Left lobe of liver (tissue), 2 donors: Measurements from ENCODE around the gene KIF26B. TPM values are rescaled to one million over a fixed set of nuclear protein-coding genes. Genes with fewer than 3 reads are reported as not detected.

Source experiments
- ATAC-seq: fragments of 200-7000 bp; cut with Tn5 transposase; one replicate; pipeline ENCODE4 v1.9.1; 2020; ENCODE audit warnings: mild to moderate bottlenecking, moderate library complexity
- DNase-seq: peaks from one replicate; pipeline ENCODE4 v3.0.0-alpha.2; 2020; ENCODE audit warnings: low spot score
- total RNA-seq: library from RNA; stranded (reverse); gene quantifications from one replicate; pipeline ENCODE4 v1.2.1, GENCODE V29; 2021
- donor health status: DM: no; HTN: no; CAD: no; lungs with moderate emphysema.
- donor health status: DM: no; HTN: yes; CAD: no.

The KIF26B gene
- total RNA-seq, 1 donor from 2014 or later, result 0.35 TPM

DNA sequence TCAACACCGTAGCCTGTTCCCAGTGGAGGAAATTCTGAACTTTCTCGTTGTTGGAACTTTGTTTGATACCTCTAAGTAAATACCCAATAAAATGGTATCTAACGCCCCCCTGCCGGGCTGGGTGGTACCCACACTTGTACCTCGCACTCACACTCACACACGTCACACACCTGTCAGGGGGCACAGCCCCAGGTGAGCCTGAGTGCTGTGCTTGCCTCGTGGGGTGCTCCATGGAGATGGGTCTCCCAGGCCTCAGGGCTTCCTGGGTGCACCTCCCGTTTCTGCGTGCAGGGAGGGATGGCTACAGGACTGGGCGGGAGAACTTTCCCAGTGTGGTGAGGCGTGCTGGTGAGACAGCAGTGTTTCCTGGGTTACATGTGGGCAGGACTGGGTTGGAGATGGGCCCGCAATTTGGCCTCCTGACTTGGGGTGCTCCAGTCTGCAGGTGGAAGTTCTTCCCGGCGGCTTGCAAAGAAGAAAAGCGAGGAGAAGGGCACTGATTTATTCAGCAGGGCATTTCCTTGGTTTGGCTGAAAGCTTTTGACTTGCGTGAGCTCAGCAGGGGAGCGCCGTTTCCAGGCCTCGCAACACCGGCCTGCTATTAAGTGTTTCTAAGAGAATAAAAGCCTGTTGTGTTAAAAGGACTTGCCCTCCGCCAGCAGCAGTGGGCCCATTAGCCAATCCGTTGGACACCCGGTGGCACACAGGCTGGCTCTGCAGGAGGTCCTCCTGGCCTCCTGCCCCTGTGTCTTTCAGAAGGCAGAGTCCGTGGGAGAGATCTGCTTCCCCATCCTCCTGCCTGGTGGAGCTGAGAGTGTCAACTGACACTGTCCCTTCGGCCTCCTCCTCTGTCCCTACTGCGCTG, 79.7 kb downstream of the KIF26B start:
- DNase-seq, result no peak

DNA sequence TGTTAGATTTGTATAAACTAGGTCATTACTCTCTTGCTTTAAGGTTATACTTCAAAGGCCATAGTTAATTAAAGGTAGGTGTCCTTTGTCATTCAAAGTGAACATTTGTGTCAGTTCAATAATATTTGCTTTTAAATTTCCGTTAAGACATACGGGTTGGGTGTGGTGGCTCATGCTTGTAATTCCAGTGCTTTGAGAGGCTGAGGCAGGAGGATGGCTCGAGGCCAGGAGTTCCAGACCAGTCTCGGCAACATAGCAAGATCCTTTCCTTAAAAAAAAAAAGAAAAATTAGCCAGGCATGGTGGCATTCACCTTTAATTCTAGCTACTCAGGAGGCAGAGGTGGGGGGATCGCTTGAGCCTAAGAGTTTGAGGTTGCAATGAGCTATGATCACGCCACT, 80.4 kb downstream of the KIF26B start:
- DNase-seq (no peak), ATAC-seq (no peak)

More for the DNA sequence above, 79.7 kb downstream of the KIF26B start:
- ATAC-seq, result no peak

DNA sequence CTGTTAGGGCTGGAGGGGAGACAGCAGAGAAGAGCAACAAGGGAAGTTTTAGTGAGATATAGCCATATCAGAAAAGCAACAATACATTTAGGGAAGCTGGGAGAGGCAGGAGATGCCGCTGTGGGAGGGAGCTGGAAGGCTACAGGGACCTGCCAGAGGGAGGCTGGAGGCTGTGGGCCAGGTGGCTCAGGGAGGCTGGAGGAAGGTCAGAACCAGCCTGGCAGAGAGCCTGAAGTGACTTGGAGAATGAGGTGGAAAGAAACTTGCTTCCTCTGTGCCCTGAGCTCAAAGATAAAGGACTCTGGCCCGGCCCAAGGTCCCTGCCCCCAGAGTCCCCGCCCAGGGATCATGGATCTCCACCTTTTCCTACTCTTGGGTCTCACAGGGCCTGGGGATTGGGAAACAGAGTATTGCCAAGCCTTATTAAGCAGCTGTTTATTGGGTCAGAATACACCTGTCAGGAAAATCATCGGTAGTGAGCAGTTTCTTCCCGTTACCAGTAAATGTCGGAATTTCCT, 85.9 kb downstream of the KIF26B start:
- no peak for ATAC-seq
- peak; percentile 33 for DNase-seq

- ATAC-seq, result no peak
- no peak for DNase-seq
These were observed 86.8 kb downstream of the KIF26B start for GRCh38 chr1:245241526-245242130.

DNA sequence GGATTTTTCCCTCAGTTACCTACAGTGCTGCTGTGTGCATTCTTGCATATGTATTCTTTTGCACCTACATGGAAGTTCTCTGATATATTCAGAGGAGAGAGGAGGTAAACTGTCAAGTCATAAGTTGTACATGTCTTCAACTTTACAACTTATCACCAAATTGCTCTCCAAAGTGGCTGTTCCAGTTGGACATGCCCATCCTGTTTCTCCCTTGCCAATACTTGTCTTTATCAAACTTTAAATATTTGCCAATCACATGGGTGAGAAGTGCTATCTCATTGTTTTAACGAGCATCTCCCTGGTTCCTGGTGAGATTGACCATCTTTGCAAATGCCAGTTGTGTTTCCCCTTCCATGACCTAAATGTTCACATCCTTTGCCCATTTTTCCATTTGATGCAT, 88.2 kb downstream of the KIF26B start:
- no peak for ATAC-seq
- DNase-seq, result no peak

DNA sequence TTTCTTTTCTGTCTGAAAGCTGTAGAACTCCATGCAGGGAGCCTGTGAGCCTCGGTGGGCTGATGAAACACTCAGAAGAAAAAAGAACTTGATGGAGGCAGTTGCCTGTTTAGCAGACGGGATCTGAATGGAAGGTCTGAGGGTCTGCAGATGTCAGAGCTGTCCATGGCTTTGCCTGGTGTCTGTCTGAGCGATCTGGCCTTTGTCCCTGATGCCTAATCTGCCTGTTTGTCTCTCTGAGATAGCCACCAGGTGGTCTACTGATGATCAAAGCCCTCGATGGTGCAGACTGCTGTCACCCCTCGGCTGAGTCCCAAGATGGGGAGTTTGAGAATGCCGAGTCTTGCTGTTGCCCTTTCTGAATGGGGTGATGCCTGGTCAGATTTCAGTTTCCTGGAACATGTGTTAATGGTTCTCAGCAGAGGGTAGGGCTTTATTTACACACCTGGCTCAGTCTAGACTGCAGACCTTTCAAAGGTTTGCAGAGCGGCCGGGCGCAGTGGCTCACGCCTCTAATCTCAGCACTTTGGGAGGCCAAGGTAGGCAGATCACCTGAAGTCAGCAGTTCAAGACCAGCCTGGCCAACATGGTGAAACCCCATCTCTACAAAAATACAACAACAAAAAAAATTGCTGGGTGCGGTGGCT, 90.4 kb downstream of the KIF26B start:
- DNase-seq (peak; percentile 38), ATAC-seq (no peak)

DNA sequence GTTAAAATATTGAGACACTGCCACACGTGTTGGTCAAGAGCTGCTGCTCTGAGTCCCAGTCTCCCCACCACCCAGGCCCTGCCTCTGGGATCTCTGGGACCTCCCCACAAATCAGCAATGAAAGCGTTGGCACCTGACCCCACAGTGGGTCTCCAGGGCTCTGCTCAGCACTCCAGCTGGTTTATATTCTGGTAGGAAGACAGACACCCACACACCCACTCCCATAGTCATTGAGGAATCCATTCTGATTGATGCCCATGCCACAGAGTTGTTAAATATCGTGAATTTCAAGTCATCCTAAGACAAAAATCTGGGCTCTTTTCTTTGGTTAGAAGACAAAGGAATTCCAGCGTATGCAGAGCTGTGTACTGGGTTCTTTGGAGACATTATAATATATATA, 91.6 kb downstream of the KIF26B start:
- ATAC-seq (no peak), DNase-seq (no peak)

GRCh38 chr1:245247356-245247755, 92.6 kb downstream of the KIF26B start:
- ATAC-seq (no peak), DNase-seq (no peak)

GRCh38 chr1:245247801-245248200, 93.0 kb downstream of the KIF26B start:
- peak; percentile 14 for DNase-seq
- no peak for ATAC-seq

GRCh38 chr1:245248231-245248731, 93.5 kb downstream of the KIF26B start:
- no peak for ATAC-seq
- DNase-seq, result no peak

DNA sequence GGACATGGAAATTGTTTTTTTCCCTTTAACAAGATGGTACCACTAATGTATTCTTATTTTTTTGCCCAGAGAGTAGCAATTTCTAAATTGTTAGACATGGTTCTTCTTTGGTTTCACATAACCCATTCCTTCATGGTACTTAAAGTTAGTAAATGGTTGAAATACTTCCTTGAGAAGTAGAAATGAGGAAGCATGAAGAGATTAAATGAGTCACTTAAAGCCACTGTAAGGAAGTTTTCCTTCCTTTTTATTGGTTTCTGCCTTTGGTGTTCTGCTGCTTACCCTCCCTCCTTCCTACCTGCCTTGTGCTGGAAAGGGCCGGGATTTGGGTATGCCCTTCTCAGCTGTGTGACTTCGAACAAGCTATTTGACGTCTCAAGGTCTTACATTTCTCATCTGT, 101.0 kb downstream of the KIF26B start:
- ATAC-seq (no peak), DNase-seq (no peak)

DNA sequence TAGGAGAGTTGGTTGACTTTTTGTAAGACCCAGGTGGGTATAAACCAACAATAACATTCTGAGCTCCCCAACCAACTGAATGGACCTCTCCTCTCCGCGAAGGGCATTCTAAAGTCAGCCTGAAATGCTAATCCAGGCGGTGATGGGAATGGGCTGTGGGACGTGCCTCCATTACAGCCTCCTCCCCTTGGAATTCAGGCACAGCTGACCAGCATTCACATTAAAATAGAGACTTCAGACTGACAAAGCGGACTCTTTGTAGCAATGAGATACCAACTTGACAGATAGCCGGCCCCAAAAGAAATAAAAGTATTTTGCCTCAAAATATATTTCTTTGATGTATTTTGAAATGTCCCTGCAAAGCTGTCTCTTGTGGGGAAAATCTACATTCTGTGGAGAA, 101.7 kb downstream of the KIF26B start:
- ATAC-seq, result no peak
- DNase-seq, result no peak

DNA sequence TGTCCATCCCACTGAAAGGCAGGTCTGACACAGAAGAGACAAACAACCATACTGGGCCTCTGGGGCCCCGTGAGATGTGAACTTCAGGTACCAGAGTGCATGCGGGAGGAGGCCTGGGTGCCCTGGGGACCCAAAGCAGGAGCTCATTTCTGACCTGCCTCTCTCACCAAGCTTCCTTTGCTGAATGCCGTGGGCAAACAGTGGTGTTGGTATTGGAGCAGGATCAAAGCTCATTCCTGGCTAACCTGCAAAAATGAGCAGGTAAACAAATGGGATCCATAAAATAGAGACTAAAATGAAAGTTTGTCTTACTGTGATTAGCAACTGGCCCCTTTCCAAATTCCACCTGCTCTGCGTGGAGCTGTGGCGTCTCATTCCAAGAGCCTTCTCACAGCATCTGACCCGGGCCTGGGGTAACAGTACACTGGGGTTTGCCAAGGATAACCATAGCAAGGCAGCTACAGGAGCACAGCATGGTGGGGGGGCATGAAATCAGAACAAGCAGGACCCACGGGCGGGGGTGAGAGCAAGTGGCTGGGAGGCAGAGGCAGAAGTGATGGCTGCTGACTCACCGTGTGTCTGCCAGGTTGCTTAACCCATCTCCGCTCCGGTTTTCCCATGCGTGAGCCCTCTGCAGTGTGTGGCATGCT, 103.6 kb downstream of the KIF26B start:
- peak; percentile 84 for ATAC-seq
- no peak for DNase-seq

DNA sequence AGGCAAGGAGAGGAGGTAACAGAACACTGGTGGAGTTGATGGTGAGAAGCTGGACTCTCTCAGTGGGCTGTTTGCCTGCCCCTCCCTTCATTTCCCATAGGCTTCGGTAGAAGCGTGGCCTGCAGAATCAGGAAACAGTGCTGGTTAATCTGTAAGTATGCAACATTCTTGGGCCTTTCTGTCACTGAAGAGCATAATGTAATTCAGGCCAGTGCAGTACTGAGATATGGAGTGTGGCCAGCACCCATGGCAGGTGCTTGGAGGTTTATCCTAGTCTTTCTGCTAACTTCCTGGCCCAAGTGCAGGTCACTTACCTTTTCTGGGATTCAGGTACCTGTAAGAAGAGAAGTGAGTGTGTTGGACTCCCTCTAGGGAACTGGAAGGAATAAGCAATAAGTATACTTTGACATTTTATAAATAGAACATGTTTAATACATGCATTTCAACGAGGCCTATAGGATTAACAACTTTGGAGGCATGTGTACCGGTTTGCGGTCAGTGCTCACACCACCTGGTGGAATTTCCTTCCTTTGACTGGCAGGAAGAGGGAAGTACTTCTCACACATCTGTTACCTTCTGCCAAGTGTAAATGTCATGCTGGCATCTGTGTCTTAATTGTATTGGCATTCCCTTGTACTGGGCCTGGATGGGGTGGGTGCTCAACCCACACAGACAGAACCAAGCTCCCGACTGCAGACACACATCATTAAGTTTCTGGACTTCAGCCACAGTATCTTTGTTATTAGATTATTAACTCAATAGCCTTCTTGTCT, 105.5 kb downstream of the KIF26B start:
- DNase-seq, result no peak

DNA sequence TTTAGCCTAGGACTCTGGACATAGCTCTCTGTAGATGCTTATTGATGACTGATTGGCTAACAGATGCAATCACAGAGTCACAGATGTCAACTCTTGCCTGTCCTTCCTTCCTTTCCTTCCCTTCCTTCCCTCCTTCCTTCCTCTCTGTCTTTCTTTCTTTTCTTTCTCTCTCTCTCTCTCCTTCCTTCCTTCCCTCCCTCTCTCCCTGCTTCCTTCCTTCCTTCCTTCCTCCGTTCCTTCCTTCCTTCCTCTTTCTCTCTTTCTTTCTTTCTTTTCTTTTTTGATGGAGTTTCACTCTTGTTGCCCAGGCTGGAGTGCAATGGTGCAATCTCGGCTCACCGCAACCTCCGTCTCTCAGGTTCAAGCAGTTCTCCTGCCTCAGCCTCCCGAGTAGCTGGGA, 106.1 kb downstream of the KIF26B start:
- ATAC-seq (no peak), DNase-seq (no peak)

More for the DNA sequence above, 105.5 kb downstream of the KIF26B start:
- no peak for ATAC-seq

GRCh38 chr1:245261786-245262185, 107.0 kb downstream of the KIF26B start:
- ATAC-seq (no peak), DNase-seq (no peak)

DNA sequence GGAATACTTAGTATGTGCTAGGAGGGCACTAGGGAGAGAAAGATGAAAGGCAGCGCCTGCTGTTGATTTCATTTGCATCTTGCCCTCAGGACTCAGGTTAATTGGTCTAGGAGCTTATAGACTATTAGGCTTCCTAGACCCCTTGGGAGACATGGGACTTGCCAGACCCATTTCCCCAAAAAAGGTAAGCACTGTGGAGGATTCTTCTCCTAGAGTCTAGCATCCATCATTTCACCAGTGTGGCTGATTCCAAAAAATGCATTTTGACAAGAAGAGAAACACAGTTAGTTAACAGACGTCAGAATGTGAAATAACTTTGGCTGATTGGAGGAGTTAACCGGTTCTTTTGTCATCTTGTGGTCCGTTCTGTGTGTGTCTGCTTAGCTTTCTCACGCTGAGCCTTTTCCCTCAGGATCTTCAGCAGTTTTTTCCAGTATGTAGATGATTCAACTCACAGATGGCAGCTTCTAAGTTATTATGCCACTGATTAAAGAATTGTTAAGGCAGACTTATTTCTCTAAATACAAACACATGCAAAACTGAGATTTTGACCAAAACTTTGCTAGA, 108.8 kb downstream of the KIF26B start:
- ATAC-seq, result no peak

GRCh38 chr1:245264226-245264625, 109.4 kb downstream of the KIF26B start:
- ATAC-seq (no peak), DNase-seq (no peak)

More for the DNA sequence above, 108.8 kb downstream of the KIF26B start:
- DNase-seq, result no peak

DNA sequence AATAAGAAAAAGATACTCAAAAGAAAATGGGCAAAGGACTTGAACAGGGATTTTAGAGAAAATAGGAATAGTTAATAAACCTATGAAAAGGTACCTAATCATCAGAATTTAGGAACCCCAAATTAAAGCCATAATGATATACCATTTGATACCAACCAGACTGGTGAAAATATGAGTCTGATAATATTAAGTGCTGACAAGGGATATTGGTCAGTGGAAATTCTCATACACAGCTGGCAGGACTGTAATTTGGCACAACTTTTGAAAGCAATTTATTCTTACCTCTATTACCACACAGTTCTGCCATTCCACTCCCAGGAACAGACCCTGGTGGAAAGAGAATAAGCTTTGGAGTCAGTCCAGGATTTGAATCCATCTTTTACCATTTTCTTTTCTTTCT, 111.3 kb downstream of the KIF26B start:
- ATAC-seq, result no peak
- DNase-seq, result no peak

- DNase-seq (no peak), ATAC-seq (no peak)
These were observed 115.3 kb downstream of the KIF26B start for GRCh38 chr1:245270063-245270462.
